Endothelial cell (in vitro differentiated cells): ENCODE measurements around the gene OPHN1. TPM values are rescaled to one million over a fixed set of nuclear protein-coding genes. Genes with fewer than 3 reads are reported as not detected.

Experiments
- DNase-seq: peaks from one replicate; pipeline ENCODE4 v3.0.0; 2021; ENCODE audit warnings: low spot score
- H3K27ac Mint-ChIP-seq: one replicate; pipeline ENCODE4 v1.8.0; 2021; ENCODE audit warnings: mixed read lengths, inconsistent platforms; ENCODE audit not compliant: unreplicated experiment
- H3K27me3 Mint-ChIP-seq: one replicate; pipeline ENCODE4 v1.8.0; 2021; ENCODE audit warnings: mild to moderate bottlenecking, moderate library complexity, mixed read lengths, inconsistent platforms; ENCODE audit not compliant: unreplicated experiment
- H3K36me3 Mint-ChIP-seq: one replicate; pipeline ENCODE4 v1.8.0; 2021; ENCODE audit warnings: mild to moderate bottlenecking, low read depth, mixed read lengths, inconsistent platforms; ENCODE audit not compliant: unreplicated experiment
- H3K4me1 Mint-ChIP-seq: one replicate; pipeline ENCODE4 v1.8.0; 2021; ENCODE audit warnings: mild to moderate bottlenecking, mixed read lengths, inconsistent platforms; ENCODE audit not compliant: unreplicated experiment
- H3K4me3 Mint-ChIP-seq: one replicate; pipeline ENCODE4 v1.8.0; 2021; ENCODE audit warnings: mild to moderate bottlenecking, mixed read lengths, inconsistent platforms; ENCODE audit not compliant: unreplicated experiment
- H3K9me3 Mint-ChIP-seq: one replicate; pipeline ENCODE4 v1.8.0; 2021; ENCODE audit warnings: mixed read lengths, inconsistent platforms; ENCODE audit not compliant: unreplicated experiment
- total RNA-seq: library from RNA; stranded (reverse); fragmentation: NEBNext Ultra II Directional; extraction: Animal tissue kit (Norgen Biotek cat#: 25700); gene quantifications from one replicate; pipeline ENCODE4 v1.2.1, GENCODE V29; 2021; ENCODE audit not compliant: unreplicated experiment
- TF ChIP-seq, protein P1 (sequence below): fragments of 200-600 bp; sonication (generic); IDR thresholded peaks from one replicate; pipeline ENCODE4 v1.5.0; 2021; ENCODE audit warnings: antibody characterized with exemption; ENCODE audit not compliant: unreplicated experiment

OPHN1 gene
- total RNA-seq, 1 donor from 2014 or later: 13.2 TPM

DNA sequence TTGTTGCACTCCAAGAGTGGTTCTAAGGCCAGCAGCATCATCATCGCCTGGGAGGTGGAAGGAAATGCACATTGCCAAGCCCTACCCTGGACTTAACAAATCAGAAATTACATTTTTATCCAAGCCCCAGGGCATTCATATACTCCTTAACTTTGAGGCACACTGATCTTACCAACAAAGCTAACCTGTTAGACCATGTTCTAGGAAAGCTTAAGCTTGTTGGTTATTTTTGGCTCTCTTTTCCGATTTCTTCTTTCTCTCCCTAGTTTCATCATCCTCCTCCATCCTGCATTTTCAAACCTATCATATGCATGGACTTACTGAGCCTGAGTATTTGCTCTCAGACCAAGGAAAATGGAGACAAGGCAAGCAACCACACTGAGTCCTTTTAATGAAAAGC lies 133.4 kb downstream of the OPHN1 start:
- DNase-seq: no peak
- no peaks in the 10 kb centered on the region for H3K36me3 Mint-ChIP-seq
- TF ChIP-seq, protein P1, sequence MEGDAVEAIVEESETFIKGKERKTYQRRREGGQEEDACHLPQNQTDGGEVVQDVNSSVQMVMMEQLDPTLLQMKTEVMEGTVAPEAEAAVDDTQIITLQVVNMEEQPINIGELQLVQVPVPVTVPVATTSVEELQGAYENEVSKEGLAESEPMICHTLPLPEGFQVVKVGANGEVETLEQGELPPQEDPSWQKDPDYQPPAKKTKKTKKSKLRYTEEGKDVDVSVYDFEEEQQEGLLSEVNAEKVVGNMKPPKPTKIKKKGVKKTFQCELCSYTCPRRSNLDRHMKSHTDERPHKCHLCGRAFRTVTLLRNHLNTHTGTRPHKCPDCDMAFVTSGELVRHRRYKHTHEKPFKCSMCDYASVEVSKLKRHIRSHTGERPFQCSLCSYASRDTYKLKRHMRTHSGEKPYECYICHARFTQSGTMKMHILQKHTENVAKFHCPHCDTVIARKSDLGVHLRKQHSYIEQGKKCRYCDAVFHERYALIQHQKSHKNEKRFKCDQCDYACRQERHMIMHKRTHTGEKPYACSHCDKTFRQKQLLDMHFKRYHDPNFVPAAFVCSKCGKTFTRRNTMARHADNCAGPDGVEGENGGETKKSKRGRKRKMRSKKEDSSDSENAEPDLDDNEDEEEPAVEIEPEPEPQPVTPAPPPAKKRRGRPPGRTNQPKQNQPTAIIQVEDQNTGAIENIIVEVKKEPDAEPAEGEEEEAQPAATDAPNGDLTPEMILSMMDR: no peak
- no peak overlapping the region for H3K4me3 Mint-ChIP-seq
- H3K9me3 Mint-ChIP-seq: no peaks in the 10 kb centered on the region
- no peaks in the 10 kb centered on the region for H3K4me1 Mint-ChIP-seq
- no peaks in the 10 kb centered on the region for H3K27me3 Mint-ChIP-seq
- no peak overlapping the region for H3K27ac Mint-ChIP-seq

DNA sequence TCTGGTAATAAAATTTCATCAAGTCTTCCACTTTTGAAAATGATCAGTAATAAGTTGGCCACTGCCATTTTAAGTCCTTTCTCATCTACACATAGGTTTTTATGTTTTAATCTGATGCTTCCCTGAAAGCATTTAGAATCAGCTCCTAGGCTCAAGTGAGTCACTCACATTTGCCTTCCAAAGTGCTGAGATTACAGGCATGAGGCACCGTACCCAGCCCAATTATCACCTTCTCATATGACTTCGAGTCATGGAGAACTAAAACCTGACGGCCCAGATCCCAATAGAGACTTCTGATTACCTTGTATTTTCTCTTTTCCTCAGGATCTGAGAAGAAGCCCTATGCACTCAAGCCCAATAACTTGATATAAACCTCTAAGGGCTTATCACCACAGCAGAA lies 140.8 kb downstream of the OPHN1 start:
- DNase-seq: no peak
- Mint-ChIP-seq H3K4me3 (no peak overlapping the region), H3K36me3 (no peaks in the 10 kb centered on the region)

DNA sequence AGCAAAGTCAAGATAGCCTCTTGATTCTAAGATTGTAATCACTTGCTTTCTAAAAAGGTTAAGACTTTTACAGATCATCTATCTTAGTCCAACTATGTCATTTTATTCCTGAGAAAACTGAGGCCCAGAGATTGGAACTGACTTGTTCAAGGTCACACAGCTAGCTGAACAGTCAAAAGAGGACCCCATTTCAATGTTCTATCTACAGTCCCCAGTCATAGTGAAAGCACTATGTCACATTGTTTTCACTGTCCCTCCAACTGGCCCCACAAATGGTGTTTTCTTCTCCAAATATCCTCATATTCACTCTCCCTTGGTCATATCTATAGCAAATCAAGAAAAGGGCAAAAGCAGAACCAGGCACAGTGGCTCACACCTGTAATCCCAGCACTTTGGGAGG lies 145.2 kb downstream of the OPHN1 start:
- no peaks in the 10 kb centered on the region for H3K36me3 Mint-ChIP-seq
- H3K9me3 Mint-ChIP-seq: no peaks in the 10 kb centered on the region
- no peak overlapping the region for H3K27ac Mint-ChIP-seq
- no peak overlapping the region for H3K4me3 Mint-ChIP-seq
- DNase-seq: no peak
- peaks cover 7% of the 10 kb centered on the region for H3K4me1 Mint-ChIP-seq
- TF ChIP-seq, protein P1: no peak
- H3K27me3 Mint-ChIP-seq: no peaks in the 10 kb centered on the region

More for the DNA sequence above, 140.8 kb downstream of the OPHN1 start:
- TF ChIP-seq, protein P1: no peak
- Mint-ChIP-seq H3K4me1 (no peaks in the 10 kb centered on the region), H3K27ac (no peak overlapping the region), H3K27me3 (no peaks in the 10 kb centered on the region), H3K9me3 (no peaks in the 10 kb centered on the region)

DNA sequence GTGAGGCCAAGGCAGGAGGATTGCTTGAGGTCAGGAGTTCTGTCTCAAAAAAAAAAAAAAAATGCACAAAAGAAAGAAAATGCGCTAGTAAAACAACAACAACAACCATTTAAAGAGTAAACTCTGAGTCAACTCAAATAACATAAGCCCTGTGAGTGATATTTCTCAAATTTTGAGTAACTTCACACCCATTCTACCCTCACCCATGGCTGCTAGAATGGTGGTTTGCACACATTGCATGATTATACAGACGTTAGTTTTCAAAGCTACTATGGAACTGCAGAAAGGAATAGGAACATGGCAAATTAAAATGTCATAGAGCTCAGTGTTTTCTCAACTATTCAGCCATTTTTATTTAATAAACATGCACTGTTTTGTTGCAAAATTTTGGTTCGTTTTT lies 145.9 kb downstream of the OPHN1 start:
- H3K4me3 Mint-ChIP-seq: no peak overlapping the region
- TF ChIP-seq, protein P1: no peak
- H3K36me3 Mint-ChIP-seq: no peaks in the 10 kb centered on the region
- H3K27me3 Mint-ChIP-seq: no peaks in the 10 kb centered on the region
- H3K4me1 Mint-ChIP-seq: peaks cover 7% of the 10 kb centered on the region
- no peaks in the 10 kb centered on the region for H3K9me3 Mint-ChIP-seq
- no peak for DNase-seq
- no peak overlapping the region for H3K27ac Mint-ChIP-seq

DNA sequence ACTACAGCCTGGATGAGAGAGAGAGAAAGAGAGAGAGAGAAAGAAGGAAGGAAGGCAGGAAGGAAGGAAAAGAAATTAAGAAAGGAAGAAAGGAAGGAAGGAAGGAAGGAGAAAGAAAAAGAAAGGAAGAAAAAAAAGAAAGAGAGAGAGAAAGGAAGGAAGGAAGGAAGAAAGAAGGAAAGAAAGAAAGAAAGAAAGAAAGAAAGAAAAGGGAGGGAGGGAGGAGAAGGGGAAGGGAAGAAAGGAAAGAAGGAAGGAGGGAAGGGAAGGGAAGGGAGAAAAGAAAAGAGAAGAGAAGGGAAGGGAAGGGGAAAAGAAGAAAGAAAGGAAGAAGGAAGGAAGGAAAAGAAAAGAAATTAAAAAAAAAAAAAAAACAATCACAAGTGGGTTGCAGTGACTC lies 146.3 kb downstream of the OPHN1 start:
- no peak overlapping the region for H3K27ac Mint-ChIP-seq
- peaks cover 7% of the 10 kb centered on the region for H3K4me1 Mint-ChIP-seq
- TF ChIP-seq, protein P1: no peak
- no peaks in the 10 kb centered on the region for H3K9me3 Mint-ChIP-seq
- no peak overlapping the region for H3K4me3 Mint-ChIP-seq
- no peaks in the 10 kb centered on the region for H3K27me3 Mint-ChIP-seq
- DNase-seq: no peak
- no peaks in the 10 kb centered on the region for H3K36me3 Mint-ChIP-seq
